ENCODE results near the gene TMEM151A. TPM values are rescaled to one million over a fixed set of nuclear protein-coding genes. Genes with fewer than 3 reads are reported as not detected.

Gene TMEM151A
- total RNA-seq, 6 donors from 2014 or later, result 0.29 to 1.9 TPM; not detected in 4

GRCh38 chr11:66268244-66268951, 23.3 kb upstream of the TMEM151A start, which contains the start of gene RAB1B:
Gene RAB1B, plus strand, starts transcription at chr11:66268639. Its CDS starts 41 bp downstream, at chr11:66268680.
- ATAC-seq (ENCODE audit: low FRiP score in 2 of 2) (peak; percentile 95 to 96), DNase-seq (peak; percentile 100)
- no peaks in the 10 kb centered on the region for H3K9me3 ChIP-seq
- H3K27ac ChIP-seq, result peak within 1 kb of the TSS; percentile 96 to 98 (median 97)
- H3K36me3 ChIP-seq, result peaks cover 11 to 42% (median 28%) of the 10 kb centered on the region in 4 donors
- H3K27me3 ChIP-seq, result no peaks in the 10 kb centered on the region
- TF ChIP-seq POLR2A (IDR thresholded peaks at IDR 0.05), result peak in 3 of 4 donors; percentile 39 to 81 (median 59)
- TF ChIP-seq CTCF (IDR thresholded peaks at IDR 0.05), result peak in 1 of 6 experiments; percentile 23
- TF ChIP-seq POLR2AphosphoS5 (IDR thresholded peaks at IDR 0.05), result peak; percentile 84 to 89
- TF ChIP-seq EP300 (IDR thresholded peaks at IDR 0.05), result no peak
- H3K4me1 ChIP-seq, result peaks cover 25 to 36% (median 26%) of the 10 kb centered on the region in 4 donors
- H3K4me3 ChIP-seq, result peak within 1 kb of the TSS; percentile 65 to 90 (median 80)
- 0 to 2% methylated on average over 6 to 34 of the region's 64 CpGs for WGBS, 2 donors

GRCh38 chr11:66268952-66269905, 22.5 kb upstream of the TMEM151A start:
- Histone ChIP-seq H3K36me3 (peaks cover 15 to 42% (median 31%) of the 10 kb centered on the region in 4 donors), H3K27me3 (no peaks in the 10 kb centered on the region), H3K9me3 (no peaks in the 10 kb centered on the region), H3K4me1 (peaks cover 25 to 36% (median 26%) of the 10 kb centered on the region in 4 donors), H3K4me3 (peak overlapping the region; percentile 65 to 90 (median 80)), H3K27ac (peak overlapping the region; percentile 96 to 98 (median 97))
- ATAC-seq (ENCODE audit: low FRiP score in 2 of 2), result no peak
- TF ChIP-seq POLR2AphosphoS5 (IDR thresholded peaks at IDR 0.05) (no peak), CTCF (IDR thresholded peaks at IDR 0.05) (peak in 3 of 6 experiments; percentile 15 to 28 (median 18)), POLR2A (IDR thresholded peaks at IDR 0.05) (no peak)
- WGBS, 2 donors, result 3 to 5% methylated on average over 23 to 29 of the region's 32 CpGs
- DNase-seq, result peak in 1 of 2 donors; percentile 83

GRCh38 chr11:66271816-66272215, 19.9 kb upstream of the TMEM151A start:
- Histone ChIP-seq H3K4me1 (peaks cover 22 to 33% (median 24%) of the 10 kb centered on the region in 4 donors), H3K36me3 (peaks cover 23 to 56% (median 52%) of the 10 kb centered on the region in 4 donors), H3K27ac (no peak overlapping the region), H3K27me3 (no peaks in the 10 kb centered on the region), H3K9me3 (no peaks in the 10 kb centered on the region), H3K4me3 (no peak overlapping the region)
- no peak for ATAC-seq (ENCODE audit: low FRiP score in 2 of 2)
- no peak for TF ChIP-seq POLR2AphosphoS5 (IDR thresholded peaks at IDR 0.05)
- no peak for TF ChIP-seq EP300 (IDR thresholded peaks at IDR 0.05)
- TF ChIP-seq CTCF (IDR thresholded peaks at IDR 0.05), result no peak
- TF ChIP-seq POLR2A (IDR thresholded peaks at IDR 0.05), result no peak
- DNase-seq, result no peak
- 93 to 94% methylated on average over 3 to 7 of the region's 7 CpGs for WGBS, 2 donors

GRCh38 chr11:66272596-66272995, 19.1 kb upstream of the TMEM151A start:
- WGBS, 2 donors, result 78 to 83% methylated on average over 2 of the region's 2 CpGs
- ATAC-seq (ENCODE audit: low FRiP score in 2 of 2) (no peak), DNase-seq (no peak)
- Histone ChIP-seq H3K4me1 (peaks cover 21 to 34% (median 24%) of the 10 kb centered on the region in 4 donors), H3K9me3 (no peaks in the 10 kb centered on the region), H3K27me3 (no peaks in the 10 kb centered on the region), H3K36me3 (peaks cover 23 to 60% (median 54%) of the 10 kb centered on the region in 4 donors), H3K4me3 (no peak overlapping the region), H3K27ac (no peak overlapping the region)
- TF ChIP-seq POLR2A (IDR thresholded peaks at IDR 0.05) (no peak), CTCF (IDR thresholded peaks at IDR 0.05) (no peak), EP300 (IDR thresholded peaks at IDR 0.05) (no peak), POLR2AphosphoS5 (IDR thresholded peaks at IDR 0.05) (no peak)
